Measurements from ENCODE around the gene ASXL3.

The ASXL3 gene

DNA sequence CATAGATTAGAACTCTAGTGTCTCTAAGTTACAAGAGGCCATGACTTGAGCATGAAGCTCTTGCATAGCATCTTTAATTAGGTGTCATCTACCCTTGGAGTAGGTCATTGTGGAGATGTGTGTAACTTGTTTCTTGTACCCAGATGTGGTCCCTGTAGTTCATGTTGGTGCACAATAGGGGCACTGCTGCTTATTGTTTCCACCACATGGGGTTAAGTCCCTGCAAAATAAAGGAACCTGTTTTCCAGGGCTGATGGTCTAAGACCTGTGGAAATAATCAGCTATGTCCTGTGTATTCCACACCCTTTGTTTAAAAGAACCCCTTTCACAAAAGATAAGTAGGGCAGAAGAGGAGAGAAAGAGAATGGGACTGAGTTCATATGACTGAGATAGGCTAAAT is 28.6 kb downstream of the ASXL3 start:
- DNase-seq (ENCODE audit: low read depth, low spot score), result no peak
- TF ChIP-seq, protein P1, sequence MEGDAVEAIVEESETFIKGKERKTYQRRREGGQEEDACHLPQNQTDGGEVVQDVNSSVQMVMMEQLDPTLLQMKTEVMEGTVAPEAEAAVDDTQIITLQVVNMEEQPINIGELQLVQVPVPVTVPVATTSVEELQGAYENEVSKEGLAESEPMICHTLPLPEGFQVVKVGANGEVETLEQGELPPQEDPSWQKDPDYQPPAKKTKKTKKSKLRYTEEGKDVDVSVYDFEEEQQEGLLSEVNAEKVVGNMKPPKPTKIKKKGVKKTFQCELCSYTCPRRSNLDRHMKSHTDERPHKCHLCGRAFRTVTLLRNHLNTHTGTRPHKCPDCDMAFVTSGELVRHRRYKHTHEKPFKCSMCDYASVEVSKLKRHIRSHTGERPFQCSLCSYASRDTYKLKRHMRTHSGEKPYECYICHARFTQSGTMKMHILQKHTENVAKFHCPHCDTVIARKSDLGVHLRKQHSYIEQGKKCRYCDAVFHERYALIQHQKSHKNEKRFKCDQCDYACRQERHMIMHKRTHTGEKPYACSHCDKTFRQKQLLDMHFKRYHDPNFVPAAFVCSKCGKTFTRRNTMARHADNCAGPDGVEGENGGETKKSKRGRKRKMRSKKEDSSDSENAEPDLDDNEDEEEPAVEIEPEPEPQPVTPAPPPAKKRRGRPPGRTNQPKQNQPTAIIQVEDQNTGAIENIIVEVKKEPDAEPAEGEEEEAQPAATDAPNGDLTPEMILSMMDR (IDR thresholded peaks at IDR 0.05; ENCODE audit: low read depth, low read length), result no peak
- H3K4me3 ChIP-seq (ENCODE audit: low read depth, low read length), result no peak overlapping the region
- in situ Hi-C loops (cut with HindIII; ENCODE audit: low sequenced_read_pairs), result no loop called here

- no peak for DNase-seq (ENCODE audit: low read depth, low spot score)
- TF ChIP-seq, protein P1 (IDR thresholded peaks at IDR 0.05; ENCODE audit: low read depth, low read length), result no peak
- H3K4me3 ChIP-seq (ENCODE audit: low read depth, low read length), result no peak overlapping the region
- in situ Hi-C loops (cut with HindIII; ENCODE audit: low sequenced_read_pairs), result no loop called here
These were observed 33.6 kb downstream of the ASXL3 start for GRCh38 chr18:33611525-33612135.

- in situ Hi-C loops (cut with HindIII; ENCODE audit: low sequenced_read_pairs), result no loop called here
- no peak overlapping the region for H3K4me3 ChIP-seq (ENCODE audit: low read depth, low read length)
- TF ChIP-seq, protein P1 (IDR thresholded peaks at IDR 0.05; ENCODE audit: low read depth, low read length), result no peak
- DNase-seq (ENCODE audit: low read depth, low spot score), result no peak
These were observed 34.6 kb downstream of the ASXL3 start for GRCh38 chr18:33612632-33613031.

- in situ Hi-C loops (cut with HindIII; ENCODE audit: low sequenced_read_pairs), result no loop called here
- no peak overlapping the region for H3K4me3 ChIP-seq (ENCODE audit: low read depth, low read length)
- TF ChIP-seq, protein P1 (IDR thresholded peaks at IDR 0.05; ENCODE audit: low read depth, low read length), result no peak
- DNase-seq (ENCODE audit: low read depth, low spot score), result no peak
These were observed 38.5 kb downstream of the ASXL3 start for GRCh38 chr18:33616556-33616955.

DNA sequence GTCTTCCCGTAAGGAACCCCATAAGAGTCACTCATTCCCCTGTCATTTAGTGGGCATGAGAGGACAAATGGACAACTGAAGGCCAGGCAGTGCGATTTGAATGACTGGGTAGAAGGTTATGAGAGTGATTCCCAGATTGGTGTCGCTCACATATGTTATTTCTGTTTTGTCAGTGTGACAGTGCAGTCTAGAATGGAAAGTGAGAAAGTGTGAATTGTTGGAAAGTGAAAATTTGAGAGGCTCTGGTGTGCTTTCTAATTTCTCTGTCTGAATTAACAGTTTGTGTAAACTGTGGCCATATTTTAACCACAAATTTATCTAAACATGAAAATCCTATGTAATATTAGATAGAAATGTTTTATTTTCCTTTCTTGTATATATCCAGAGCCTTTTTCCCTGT is 49.1 kb downstream of the ASXL3 start:
- in situ Hi-C loops (cut with HindIII; ENCODE audit: low sequenced_read_pairs), result no loop called here
- H3K4me3 ChIP-seq (ENCODE audit: low read depth, low read length), result no peak overlapping the region
- TF ChIP-seq, protein P1 (IDR thresholded peaks at IDR 0.05; ENCODE audit: low read depth, low read length), result no peak
- DNase-seq (ENCODE audit: low read depth, low spot score), result no peak

DNA sequence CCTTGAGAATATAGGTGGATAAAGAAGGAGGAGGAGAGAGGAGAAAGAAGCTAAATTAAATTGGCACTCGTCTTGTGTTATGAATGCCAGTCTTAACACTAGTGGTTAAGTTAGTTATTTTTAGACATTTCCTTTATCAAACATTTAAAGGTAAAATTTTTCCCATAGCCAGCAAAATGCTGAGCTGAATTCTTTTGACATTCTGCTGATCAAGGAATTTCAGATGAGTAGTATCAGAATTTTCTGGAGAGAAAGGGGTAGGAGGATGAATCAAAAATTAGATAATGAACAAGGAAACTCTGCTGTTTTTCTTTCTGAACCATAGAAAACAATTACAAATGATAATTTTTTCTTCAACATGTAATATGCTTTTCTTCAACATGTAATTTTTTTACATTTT is 52.5 kb downstream of the ASXL3 start:
- in situ Hi-C loops (cut with HindIII; ENCODE audit: low sequenced_read_pairs), result no loop called here
- H3K4me3 ChIP-seq (ENCODE audit: low read depth, low read length), result no peak overlapping the region
- TF ChIP-seq, protein P1 (IDR thresholded peaks at IDR 0.05; ENCODE audit: low read depth, low read length), result no peak
- DNase-seq (ENCODE audit: low read depth, low spot score), result no peak

Measured in astrocyte of the spinal cord (primary cell).